WTC11 (cell line): Measurements from ENCODE around the gene FARP2. TPM values are rescaled to one million over a fixed set of nuclear protein-coding genes. Genes with fewer than 3 reads are reported as not detected.

Source experiments
- ATAC-seq: fragments of 200-7000 bp; cut with Tn5 transposase; 2 replicates; pipeline ENCODE4 v1.10.0; 2021; ENCODE audit warnings: mild to moderate bottlenecking, moderate library complexity
- CTCF ChIA-PET: fragments of 300-600 bp; sonication (Branson Sonifier 250); formaldehyde crosslinking; loops from one replicate; lab custom pipeline; 2021; ENCODE audit warnings: antibody characterized with exemption; lab: Charles Lee
- POLR2A ChIA-PET: fragments of 350-600 bp; sonication (Branson Sonifier 250); formaldehyde crosslinking; loops from one replicate; lab custom pipeline; 2021; ENCODE audit warnings: antibody characterized with exemption; lab: Charles Lee
- DNase-seq: peaks from one replicate; pipeline ENCODE4 v3.0.0; 2021; ENCODE audit warnings: low spot score
- H3K27ac Mint-ChIP-seq: 2 replicates; pipeline ENCODE4 v1.8.0; 2021; ENCODE audit warnings: mixed read lengths
- H3K27me3 Mint-ChIP-seq: 2 replicates; pipeline ENCODE4 v1.8.0; 2021; ENCODE audit warnings: low read depth, mild to moderate bottlenecking, moderate library complexity, mixed read lengths
- H3K36me3 Mint-ChIP-seq: 2 replicates; pipeline ENCODE4 v1.8.0; 2021; ENCODE audit warnings: mixed read lengths
- H3K4me1 Mint-ChIP-seq: 2 replicates; pipeline ENCODE4 v1.8.0; 2022; ENCODE audit warnings: mixed read lengths
- H3K4me3 Mint-ChIP-seq: 2 replicates; pipeline ENCODE4 v1.8.0; 2021; ENCODE audit warnings: mild to moderate bottlenecking, moderate library complexity, mixed read lengths
- H3K9me3 Mint-ChIP-seq: 2 replicates; pipeline ENCODE4 v1.8.0; 2021; ENCODE audit warnings: mixed read lengths
- ARID4B ChIP-seq: sonication (generic); formaldehyde crosslinking; IDR thresholded peaks from 2 replicates; pipeline ENCODE4 v1.8.0; 2023; ENCODE audit warnings: missing genetic modification reagents, mild to moderate bottlenecking, borderline replicate concordance
- CBFB ChIP-seq: sonication (generic); formaldehyde crosslinking; IDR thresholded peaks from 2 replicates; pipeline ENCODE4 v1.8.1; 2022; ENCODE audit warnings: mild to moderate bottlenecking, low read depth, missing genetic modification reagents
- CREB1 ChIP-seq: sonication (generic); formaldehyde crosslinking; IDR thresholded peaks from 2 replicates; pipeline ENCODE4 v1.8.0; 2023; ENCODE audit warnings: mild to moderate bottlenecking, missing genetic modification reagents
- CREM ChIP-seq: sonication (generic); formaldehyde crosslinking; IDR thresholded peaks from 2 replicates; pipeline ENCODE4 v1.8.1; 2022; ENCODE audit warnings: mild to moderate bottlenecking, missing genetic modification reagents, moderate library complexity
- E2F4 ChIP-seq: sonication (generic); formaldehyde crosslinking; IDR thresholded peaks from 2 replicates; pipeline ENCODE4 v1.8.1; 2022; ENCODE audit warnings: low read depth, mild to moderate bottlenecking, moderate library complexity, missing genetic modification reagents, borderline replicate concordance
- ESRRA ChIP-seq: sonication (generic); formaldehyde crosslinking; IDR thresholded peaks from 2 replicates; pipeline ENCODE4 v1.8.1; 2022; ENCODE audit warnings: mild to moderate bottlenecking, missing genetic modification reagents, borderline replicate concordance
- HMGA2 ChIP-seq: fragments of 250-450 bp; sonication (Bioruptor Pico); IDR thresholded peaks from 2 replicates; pipeline ENCODE4 v1.4.0; 2021; ENCODE audit warnings: mild to moderate bottlenecking, moderate library complexity
- KAT7 ChIP-seq: sonication (generic); formaldehyde crosslinking; IDR thresholded peaks from 2 replicates; pipeline ENCODE4 v1.8.1; 2023; ENCODE audit warnings: missing genetic modification reagents, mild to moderate bottlenecking, borderline replicate concordance
- PRRX2 ChIP-seq: fragments of 250-450 bp; sonication (Bioruptor Pico); IDR thresholded peaks from 2 replicates; pipeline ENCODE4 v1.8.0; 2021; ENCODE audit warnings: mild to moderate bottlenecking
- SMAD3 ChIP-seq: sonication (generic); formaldehyde crosslinking; IDR thresholded peaks from 2 replicates; pipeline ENCODE4 v1.8.0; 2022; ENCODE audit warnings: missing genetic modification reagents, mild to moderate bottlenecking, borderline replicate concordance
- TCF7 ChIP-seq: sonication (generic); formaldehyde crosslinking; IDR thresholded peaks from 2 replicates; pipeline ENCODE4 v1.8.0; 2022; ENCODE audit warnings: mild to moderate bottlenecking, low read depth, missing genetic modification reagents, moderate library complexity
- TEAD4 ChIP-seq: sonication (generic); formaldehyde crosslinking; IDR thresholded peaks from 2 replicates; pipeline ENCODE4 v1.8.0; 2022; ENCODE audit warnings: mild to moderate bottlenecking, missing genetic modification reagents
- ZNF121 ChIP-seq: sonication (generic); formaldehyde crosslinking; IDR thresholded peaks from 2 replicates; pipeline ENCODE4 v1.8.0; 2023; ENCODE audit warnings: missing genetic modification reagents
- ZNF396 ChIP-seq: fragments of 250-450 bp; sonication (Bioruptor Pico); IDR thresholded peaks from 2 replicates; pipeline ENCODE4 v1.8.0; 2021; ENCODE audit warnings: mild to moderate bottlenecking, moderate library complexity, borderline replicate concordance
- ZNF423 ChIP-seq: fragments of 250-450 bp; sonication (Bioruptor Pico); IDR thresholded peaks from 2 replicates; pipeline ENCODE4 v2.1.2; 2022; ENCODE audit warnings: mild to moderate bottlenecking, moderate library complexity
- total RNA-seq: library from RNA; stranded (reverse); gene quantifications from 3 replicates; pipeline ENCODE4 v1.2.3, GENCODE V29; 2021
- TF ChIP-seq, protein P1 (sequence below): sonication (generic); formaldehyde crosslinking; IDR thresholded peaks from 2 replicates; pipeline ENCODE4 v1.8.1; 2022; ENCODE audit warnings: missing genetic modification reagents, borderline replicate concordance
- TF ChIP-seq, protein P2 (sequence below): sonication (generic); formaldehyde crosslinking; IDR thresholded peaks from 2 replicates; pipeline ENCODE4 v1.8.1; 2023; ENCODE audit warnings: mild to moderate bottlenecking, missing genetic modification reagents, moderate library complexity

The FARP2 gene
- total RNA-seq, 1 experiment from 2014 or later: 37.8 TPM

- no peak for TF ChIP-seq CREB1
- TF ChIP-seq CREM (CRISPR knock-in tag): no peak
- no peak for TF ChIP-seq TEAD4 (CRISPR knock-in tag)
- no peak for TF ChIP-seq PRRX2 (CRISPR knock-in tag)
- TF ChIP-seq, protein P1, sequence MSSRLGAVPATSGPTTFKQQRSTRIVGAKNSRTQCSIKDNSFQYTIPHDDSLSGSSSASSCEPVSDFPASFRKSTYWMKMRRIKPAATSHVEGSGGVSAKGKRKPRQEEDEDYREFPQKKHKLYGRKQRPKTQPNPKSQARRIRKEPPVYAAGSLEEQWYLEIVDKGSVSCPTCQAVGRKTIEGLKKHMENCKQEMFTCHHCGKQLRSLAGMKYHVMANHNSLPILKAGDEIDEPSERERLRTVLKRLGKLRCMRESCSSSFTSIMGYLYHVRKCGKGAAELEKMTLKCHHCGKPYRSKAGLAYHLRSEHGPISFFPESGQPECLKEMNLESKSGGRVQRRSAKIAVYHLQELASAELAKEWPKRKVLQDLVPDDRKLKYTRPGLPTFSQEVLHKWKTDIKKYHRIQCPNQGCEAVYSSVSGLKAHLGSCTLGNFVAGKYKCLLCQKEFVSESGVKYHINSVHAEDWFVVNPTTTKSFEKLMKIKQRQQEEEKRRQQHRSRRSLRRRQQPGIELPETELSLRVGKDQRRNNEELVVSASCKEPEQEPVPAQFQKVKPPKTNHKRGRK (CRISPR knock-in tag): no peak
- TF ChIP-seq ESRRA (CRISPR knock-in tag): no peak
- TF ChIP-seq SMAD3 (CRISPR knock-in tag): no peak
- TF ChIP-seq, protein P2, sequence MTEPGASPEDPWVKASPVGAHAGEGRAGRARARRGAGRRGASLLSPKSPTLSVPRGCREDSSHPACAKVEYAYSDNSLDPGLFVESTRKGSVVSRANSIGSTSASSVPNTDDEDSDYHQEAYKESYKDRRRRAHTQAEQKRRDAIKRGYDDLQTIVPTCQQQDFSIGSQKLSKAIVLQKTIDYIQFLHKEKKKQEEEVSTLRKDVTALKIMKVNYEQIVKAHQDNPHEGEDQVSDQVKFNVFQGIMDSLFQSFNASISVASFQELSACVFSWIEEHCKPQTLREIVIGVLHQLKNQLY (CRISPR knock-in tag): no peak
- TF ChIP-seq CBFB (CRISPR knock-in tag): no peak
- TF ChIP-seq TCF7 (CRISPR knock-in tag): no peak
- TF ChIP-seq KAT7 (CRISPR knock-in tag): no peak
- TF ChIP-seq E2F4 (CRISPR knock-in tag): no peak
- TF ChIP-seq ZNF423 (CRISPR knock-in tag): no peak
- TF ChIP-seq ZNF396 (CRISPR knock-in tag): no peak
- no peak for TF ChIP-seq ARID4B (CRISPR knock-in tag)
- no peak for TF ChIP-seq HMGA2 (CRISPR knock-in tag)
- TF ChIP-seq, all 79 proteins: peak for 0
Observed at GRCh38 chr2:241386519-241386918, 30.4 kb downstream of the FARP2 start (continued).

- CTCF ChIA-PET: no interaction called here
Observed at GRCh38 chr2:241389697-241390096, 33.6 kb downstream of the FARP2 start.

More at GRCh38 chr2:241389697-241390096, 33.6 kb downstream of the FARP2 start:
- Mint-ChIP-seq H3K36me3 (peaks cover 6% of the 10 kb centered on the region; the same call in 1 of the 2 replicates), H3K9me3 (peaks cover 7% of the 10 kb centered on the region; the same call in 1 of the 2 replicates), H3K27ac (no peak overlapping the region), H3K4me3 (no peak overlapping the region), H3K27me3 (no peaks in the 10 kb centered on the region), H3K4me1 (0 out of 2 replicates have a peak, but pooled peaks cover 6% of the 10 kb centered on the region)
- POLR2A ChIA-PET: no interaction called here
- ATAC-seq (no peak), DNase-seq (no peak)
- no peak for TF ChIP-seq ZNF121 (CRISPR knock-in tag)
